ENCODE data around the gene DNAJC27.

DNAJC27 gene

GRCh38 chr2:24970483-24971285 is 1.1 kb downstream of the DNAJC27 start:
- DNase-seq (ENCODE audit: low spot score), result peak; percentile 11

GRCh38 chr2:24969784-24970183 is 2.0 kb downstream of the DNAJC27 start:
- no peak for DNase-seq (ENCODE audit: low spot score)

- no peak for DNase-seq (ENCODE audit: low spot score)
These were observed 9.9 kb downstream of the DNAJC27 start for GRCh38 chr2:24961903-24962302.

DNA sequence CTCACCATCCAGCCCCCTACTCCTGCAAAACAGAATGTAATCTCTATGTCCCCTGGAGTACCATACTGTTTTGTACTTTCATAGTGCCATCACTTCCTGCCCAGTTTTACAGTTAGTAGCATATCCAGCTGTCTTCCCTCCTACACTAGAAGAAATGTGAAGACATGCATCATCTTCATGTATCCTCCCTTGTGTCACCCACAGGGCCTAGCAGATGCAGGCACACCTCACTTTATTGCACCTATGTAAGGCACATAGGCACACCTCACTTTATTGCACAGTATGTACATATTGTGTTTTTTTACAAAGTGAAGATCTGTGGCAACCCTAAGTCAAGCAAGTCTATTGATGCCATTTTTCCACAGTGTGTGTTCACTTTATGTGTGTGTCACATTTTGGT is 12.0 kb downstream of the DNAJC27 start:
- no peak for DNase-seq (ENCODE audit: low spot score)

DNA sequence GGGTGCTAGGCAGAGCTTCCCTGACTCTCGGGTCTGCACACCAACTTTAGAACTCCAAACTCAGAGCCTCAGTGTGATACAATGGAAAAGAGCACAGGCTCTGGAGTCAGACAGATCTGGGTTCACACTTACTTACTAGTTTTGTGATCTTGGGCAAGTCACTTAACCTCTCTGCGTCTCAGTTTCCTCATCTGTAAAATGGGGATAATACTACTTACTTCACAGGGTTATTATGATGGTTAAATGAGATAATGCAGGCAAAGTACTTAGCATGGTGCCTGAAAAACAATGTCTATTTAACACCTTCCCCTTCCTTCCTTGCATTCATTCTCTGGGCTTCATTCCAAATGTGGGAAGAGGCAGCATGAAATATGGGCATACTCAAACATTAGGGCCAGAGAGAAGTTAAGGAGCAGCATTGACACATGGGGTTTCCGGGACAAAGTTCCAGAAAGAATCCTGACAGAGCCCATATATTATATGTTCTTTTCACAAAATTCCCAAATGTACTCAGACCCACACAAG is 13.3 kb downstream of the DNAJC27 start:
- DNase-seq (ENCODE audit: low spot score), result no peak

DNA sequence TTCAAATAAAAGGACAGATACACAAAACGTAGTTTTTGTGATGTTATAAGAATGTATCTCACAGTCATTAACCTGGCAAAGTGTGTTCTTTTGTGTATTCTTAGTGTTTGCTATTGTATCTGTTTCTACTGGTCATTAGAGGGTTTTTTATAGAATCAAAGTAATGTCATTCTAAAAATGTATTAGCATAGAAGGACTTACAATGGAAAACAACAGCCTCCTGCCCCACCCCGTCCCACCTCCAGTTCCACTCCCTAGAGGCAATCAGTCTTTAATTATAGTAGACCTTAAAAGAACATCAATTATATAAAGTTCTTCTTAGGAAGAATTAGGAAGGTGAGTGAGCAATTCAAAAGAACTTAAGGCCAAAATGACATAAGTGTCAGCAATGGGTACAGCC is 13.8 kb downstream of the DNAJC27 start:
- DNase-seq (ENCODE audit: low spot score), result no peak

GRCh38 chr2:24957221-24957620 is 14.5 kb downstream of the DNAJC27 start:
- DNase-seq (ENCODE audit: low spot score), result no peak

- DNase-seq (ENCODE audit: low spot score), result no peak
These were observed 15.8 kb downstream of the DNAJC27 start for GRCh38 chr2:24955921-24956320.

- no peak for DNase-seq (ENCODE audit: low spot score)
These were observed 16.5 kb downstream of the DNAJC27 start for GRCh38 chr2:24955232-24955631.

DNA sequence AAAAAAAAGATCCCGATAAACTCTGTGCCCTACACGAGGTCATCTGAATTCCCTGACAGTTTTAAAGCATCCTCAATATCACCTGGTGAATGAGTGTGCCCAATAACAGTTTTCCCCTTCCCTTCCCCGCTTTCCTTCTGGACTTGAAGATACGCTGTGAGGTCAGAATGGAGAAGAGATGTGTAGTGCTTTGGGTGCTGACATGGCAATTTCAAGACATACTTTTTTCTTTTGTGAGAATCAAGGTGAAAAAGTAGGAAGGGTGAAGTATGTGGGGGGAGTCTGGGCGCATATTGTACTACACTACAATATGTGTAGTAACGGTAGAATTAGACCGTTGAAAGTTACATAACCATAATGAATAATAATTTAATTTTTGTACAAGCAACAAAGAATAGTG is 21.7 kb downstream of the DNAJC27 start:
- DNase-seq (ENCODE audit: low spot score), result no peak

- DNase-seq (ENCODE audit: low spot score), result no peak
These were observed 23.2 kb downstream of the DNAJC27 start for GRCh38 chr2:24948506-24948905.

GRCh38 chr2:24947561-24948157 is 24.1 kb downstream of the DNAJC27 start:
- DNase-seq (ENCODE audit: low spot score), result no peak

- no peak for DNase-seq (ENCODE audit: low spot score)
These were observed 25.8 kb downstream of the DNAJC27 start for GRCh38 chr2:24945907-24946306.

DNA sequence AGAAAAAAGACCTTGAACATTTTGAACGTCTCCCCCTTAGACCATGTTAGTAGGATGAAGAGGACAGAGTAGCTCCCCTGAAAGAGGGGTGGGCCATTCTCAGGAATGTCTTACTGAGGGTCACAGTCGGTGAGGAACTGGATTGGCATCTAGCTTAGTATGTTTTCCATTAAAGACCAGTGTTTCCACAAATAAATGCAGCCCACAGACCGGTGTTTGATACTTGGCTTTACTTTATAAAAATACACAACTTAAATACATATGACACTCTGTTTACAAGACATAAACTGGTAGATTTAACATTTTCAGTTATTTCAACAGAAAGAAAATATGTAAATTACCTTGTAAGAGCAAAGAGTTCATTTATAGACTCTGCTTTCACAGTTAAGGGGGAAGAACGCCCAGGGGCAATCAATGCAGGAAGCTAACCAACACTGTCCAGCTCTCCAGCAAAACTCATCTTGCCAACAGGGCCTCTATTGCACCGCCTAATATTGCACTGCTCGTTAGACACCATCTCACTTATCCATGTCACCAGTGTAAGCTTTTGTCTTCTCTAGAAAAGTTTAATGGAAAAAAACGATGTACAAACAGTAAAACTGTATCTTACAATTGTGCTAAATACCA is 28.2 kb downstream of the DNAJC27 start:
- no peak for DNase-seq (ENCODE audit: low spot score)

- DNase-seq (ENCODE audit: low spot score), result no peak
These were observed 32.4 kb downstream of the DNAJC27 start for GRCh38 chr2:24939353-24939752.

DNA sequence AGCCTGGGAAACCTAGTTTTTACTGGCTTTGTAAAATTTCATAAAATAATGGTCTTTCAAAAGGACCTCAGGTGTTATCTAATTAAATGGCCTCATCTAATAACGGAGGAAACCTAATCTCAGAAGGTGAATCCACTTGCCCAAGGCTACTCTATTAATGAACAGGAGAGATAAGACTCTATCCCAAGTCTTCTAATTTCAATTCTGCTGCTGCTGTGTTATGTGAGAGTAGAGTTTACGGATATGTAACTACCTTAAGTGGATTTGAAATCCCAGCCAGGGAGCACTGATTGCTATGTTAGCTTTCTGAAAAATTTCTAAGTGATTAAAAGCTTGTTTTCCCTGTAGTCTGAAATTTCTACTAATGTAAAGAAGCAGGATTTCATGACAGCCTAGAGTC is 34.5 kb downstream of the DNAJC27 start:
- DNase-seq (ENCODE audit: low spot score), result no peak

DNA sequence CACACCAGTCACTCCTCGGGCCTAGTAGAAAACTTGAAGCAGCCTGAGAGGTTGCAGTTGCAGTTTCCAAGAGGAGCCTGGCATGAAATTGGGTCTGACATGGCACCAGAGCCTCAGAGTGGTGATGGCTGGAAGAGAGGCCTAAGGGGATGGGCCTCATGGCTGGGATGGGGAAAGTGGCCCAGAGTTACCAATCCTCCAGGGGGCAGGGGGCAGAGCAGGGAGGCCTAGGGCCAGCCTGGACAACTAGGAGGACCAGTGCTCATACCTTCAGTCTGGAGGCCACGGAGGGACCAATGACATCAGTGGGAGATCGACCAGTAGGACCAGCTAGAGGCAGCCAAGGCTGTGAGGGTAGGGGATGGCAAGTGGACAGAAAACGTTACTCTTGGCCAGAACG is 36.6 kb downstream of the DNAJC27 start:
- DNase-seq (ENCODE audit: low spot score), result no peak

DNA sequence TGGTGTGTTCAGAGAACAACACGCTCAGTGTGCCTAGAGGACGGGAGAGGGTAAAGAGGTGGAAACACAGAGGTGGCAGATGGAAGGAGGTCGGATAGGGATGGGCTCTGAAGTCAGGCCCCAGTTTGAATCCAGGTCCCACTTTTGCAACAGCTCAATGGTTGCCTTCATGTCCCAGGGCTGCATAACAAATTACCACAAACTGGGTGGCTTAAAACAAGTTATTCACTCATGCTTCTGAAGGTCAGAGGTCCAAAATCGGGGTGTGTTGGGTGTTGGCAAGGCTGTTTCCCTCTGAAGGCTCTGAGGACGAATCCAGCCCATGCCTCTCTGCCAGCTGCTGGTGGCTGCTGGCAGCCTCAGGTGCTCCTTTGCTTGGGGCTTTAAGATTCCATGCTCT is 39.0 kb downstream of the DNAJC27 start:
- no peak for DNase-seq (ENCODE audit: low spot score)

DNA sequence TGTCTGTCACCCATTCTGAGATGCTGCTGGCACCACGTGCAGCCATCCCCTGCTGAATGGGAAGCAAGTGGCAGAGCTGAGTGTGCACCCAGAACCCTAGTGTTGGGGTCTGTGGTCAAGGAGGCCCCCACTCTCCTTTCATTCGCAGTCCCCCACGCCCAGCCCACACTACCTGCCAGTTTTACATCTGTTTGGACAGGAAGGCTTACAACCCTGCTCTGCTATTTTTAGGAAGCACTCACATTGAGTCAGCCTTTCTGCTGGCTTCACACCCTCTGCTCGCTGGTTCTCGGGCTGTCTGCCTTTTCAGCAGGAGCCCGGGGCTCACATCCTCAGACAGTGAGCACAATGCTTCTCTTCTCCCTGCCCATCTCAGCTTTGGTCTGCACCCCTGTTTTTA is 41.0 kb downstream of the DNAJC27 start:
- DNase-seq (ENCODE audit: low spot score), result no peak

DNA sequence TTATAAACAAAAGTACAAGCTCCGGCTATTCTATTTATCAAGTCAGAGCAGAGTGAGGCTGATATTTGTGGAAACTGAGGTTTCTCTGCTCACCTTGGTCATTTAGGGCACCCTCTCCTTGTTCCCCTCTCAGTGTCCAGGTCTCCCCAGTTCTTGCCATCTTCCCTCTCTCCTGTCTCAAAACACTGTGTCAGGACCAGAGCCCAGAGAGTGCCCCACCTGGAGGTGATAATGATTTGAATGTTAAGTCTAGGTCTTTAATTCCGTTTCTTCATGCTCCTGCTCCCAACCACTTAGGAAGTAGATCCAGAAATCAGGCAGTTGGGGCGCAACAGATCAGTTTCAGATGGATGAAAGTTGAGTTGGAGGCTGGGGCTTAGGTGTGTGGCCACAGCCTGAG is 42.5 kb downstream of the DNAJC27 start:
- no peak for DNase-seq (ENCODE audit: low spot score)

GRCh38 chr2:24928036-24928435 is 43.7 kb downstream of the DNAJC27 start:
- DNase-seq (ENCODE audit: low spot score), result no peak

DNA sequence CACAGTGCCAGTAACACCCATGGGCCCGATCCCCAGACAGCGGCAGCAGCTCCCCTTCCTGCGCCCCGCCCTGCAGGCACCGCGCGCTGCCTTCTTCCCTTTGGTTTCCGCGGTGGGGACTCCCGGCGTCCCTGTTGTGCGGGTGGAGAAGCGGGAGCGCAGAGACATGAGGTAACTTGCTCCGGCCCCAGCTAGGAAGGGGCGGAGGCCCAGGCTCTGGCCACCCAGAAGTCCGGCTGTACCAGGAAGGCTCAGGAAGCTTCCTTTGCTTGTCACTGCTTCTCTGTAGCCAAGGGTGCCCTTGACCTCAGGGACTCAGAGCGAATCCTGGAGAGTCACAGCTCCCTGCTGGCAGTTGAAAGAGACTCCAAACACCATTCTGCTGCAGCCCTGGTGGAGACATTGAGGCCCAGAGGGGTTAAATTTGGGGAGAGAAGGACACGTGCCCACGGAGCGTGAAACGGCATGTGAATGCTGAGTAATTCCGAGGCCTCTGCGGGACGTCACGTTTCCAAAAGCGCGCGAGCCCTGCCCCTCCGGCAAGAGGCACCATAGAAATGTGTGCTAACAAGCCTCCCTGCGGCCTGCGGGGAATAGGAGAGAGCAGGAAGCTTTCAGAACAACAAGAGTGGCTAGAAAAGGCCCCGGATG is 45.0 kb downstream of the DNAJC27 start:
- no peak for DNase-seq (ENCODE audit: low spot score)

DNA sequence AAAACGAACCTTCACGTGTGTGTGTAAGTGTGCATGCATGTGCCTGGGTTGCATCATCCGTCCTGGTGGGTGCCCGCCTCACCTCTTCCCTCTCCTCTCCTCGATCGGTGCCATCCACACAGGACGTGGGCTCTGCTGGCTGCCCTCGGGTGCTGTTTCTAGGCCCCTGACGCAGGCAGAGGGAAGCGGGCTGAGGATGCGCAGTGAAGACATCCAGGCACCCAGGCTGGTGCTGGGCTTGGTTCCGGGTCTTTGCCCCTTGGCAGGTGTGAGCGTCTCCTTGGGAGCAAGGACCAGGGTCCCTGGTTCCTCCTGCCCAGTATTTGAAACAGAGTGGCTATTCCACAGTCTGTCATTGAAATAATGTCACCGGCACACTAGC is 45.5 kb downstream of the DNAJC27 start:
- no peak for DNase-seq (ENCODE audit: low spot score)

Measured in HuH-7.5 (cell line).